Loucy (cell line): ENCODE measurements around the gene SLC35E1.

Experiments used
- EZH2phosphoT487 ChIP-seq: fragments of 200-600 bp; IDR thresholded peaks from 2 replicates; pipeline ENCODE4 v1.6.1; 2018; ENCODE audit warnings: antibody characterized with exemption, mild to moderate bottlenecking, moderate library complexity, borderline replicate concordance
- TF ChIP-seq, protein P1 (sequence below): fragments of 200-600 bp; sonication (generic); conservative IDR thresholded peaks from 2 replicates; pipeline ENCODE4 v1.5.1; 2014; ENCODE audit warnings: mild to moderate bottlenecking, antibody characterized with exemption, low read length

DNA sequence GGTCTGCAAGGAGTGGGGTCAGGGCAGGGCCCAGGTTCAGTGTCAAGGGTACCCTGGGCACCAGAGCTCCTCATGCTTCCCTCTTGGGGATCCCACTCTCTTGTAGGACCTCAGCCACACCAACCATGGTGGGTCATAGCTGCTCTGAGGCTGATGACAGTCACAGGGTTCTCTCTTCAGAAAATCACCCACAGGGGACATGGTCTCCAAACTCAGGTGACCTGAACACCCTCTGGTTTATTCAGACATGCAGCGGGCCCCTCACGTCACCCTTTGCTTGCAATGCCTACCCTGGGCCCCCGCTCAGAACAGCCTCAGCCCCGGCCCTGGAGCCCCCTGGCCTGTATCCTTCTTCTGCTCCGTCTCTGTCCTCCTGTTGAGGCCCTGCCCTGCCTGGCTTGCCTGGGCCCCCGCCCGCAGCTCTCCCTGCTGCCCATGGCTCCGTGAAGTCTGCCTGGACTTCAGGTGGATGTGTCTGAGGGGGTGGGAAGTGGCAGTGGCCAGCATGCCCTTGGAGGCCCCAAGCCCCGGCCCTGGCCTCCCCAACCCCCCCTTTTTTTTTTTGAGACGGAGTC, 50.4 kb downstream of the SLC35E1 start:
- TF ChIP-seq, protein P1, sequence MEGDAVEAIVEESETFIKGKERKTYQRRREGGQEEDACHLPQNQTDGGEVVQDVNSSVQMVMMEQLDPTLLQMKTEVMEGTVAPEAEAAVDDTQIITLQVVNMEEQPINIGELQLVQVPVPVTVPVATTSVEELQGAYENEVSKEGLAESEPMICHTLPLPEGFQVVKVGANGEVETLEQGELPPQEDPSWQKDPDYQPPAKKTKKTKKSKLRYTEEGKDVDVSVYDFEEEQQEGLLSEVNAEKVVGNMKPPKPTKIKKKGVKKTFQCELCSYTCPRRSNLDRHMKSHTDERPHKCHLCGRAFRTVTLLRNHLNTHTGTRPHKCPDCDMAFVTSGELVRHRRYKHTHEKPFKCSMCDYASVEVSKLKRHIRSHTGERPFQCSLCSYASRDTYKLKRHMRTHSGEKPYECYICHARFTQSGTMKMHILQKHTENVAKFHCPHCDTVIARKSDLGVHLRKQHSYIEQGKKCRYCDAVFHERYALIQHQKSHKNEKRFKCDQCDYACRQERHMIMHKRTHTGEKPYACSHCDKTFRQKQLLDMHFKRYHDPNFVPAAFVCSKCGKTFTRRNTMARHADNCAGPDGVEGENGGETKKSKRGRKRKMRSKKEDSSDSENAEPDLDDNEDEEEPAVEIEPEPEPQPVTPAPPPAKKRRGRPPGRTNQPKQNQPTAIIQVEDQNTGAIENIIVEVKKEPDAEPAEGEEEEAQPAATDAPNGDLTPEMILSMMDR: no peak
- TF ChIP-seq EZH2phosphoT487: no peak
